Germinal center (tissue), 1 donor: Measurements from ENCODE around the gene ZDHHC6.
"Not testable (repeated sequence)": the region's sequence is repeated elsewhere in the genome, so short reads cannot be mapped to it uniquely, and the experiment has no call there.

Experiments used
- DNase-seq: peaks from one replicate; pipeline ENCODE4 v3.0.0; 2012; ENCODE audit warnings: mixed read lengths, low spot score

The ZDHHC6 gene

GRCh38 chr10:112446055-112446854, 459 bp downstream of the ZDHHC6 start:
- DNase-seq, result peak; percentile 8

DNA sequence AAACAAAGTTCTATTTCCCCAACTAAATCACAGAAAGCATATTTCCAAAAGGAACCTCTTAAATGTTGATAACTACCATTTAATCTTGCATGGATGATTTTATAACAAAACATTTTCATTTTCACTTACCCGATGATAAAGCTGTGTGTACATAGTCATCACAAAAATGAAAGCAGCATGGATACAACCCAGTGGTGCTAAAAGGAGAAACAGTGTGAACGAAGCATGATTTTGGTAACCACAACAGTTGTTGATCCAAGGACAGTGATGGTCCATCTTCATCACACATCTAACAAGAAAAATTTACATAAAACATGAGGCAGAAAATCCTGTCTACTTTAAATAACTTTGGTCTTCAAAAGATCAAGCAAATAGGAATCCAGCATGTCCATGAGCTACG, 4.7 kb downstream of the ZDHHC6 start:
- DNase-seq, result no peak

- no peak for DNase-seq
Measured at GRCh38 chr10:112441520-112441919, 5.2 kb downstream of the ZDHHC6 start.

DNA sequence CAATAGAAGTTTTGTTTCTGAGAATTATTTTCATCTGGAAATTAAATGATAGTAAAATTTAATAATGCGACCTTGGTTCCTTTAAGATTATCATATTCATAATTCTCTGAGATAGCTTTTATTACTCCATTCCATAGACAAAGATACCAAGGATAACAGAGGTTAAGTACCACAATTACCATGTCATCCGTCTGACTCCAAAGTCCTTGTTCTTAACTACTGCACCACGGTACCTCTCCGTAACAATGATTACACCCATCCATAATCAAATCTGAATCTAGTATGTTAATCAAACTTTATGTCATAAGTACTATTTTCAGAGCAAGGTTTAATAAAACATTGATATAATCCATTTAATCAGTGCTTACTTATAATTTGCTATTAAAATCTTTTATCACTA, 8.4 kb downstream of the ZDHHC6 start:
- DNase-seq, result no peak

GRCh38 chr10:112434988-112435619, 11.6 kb downstream of the ZDHHC6 start:
- DNase-seq, result peak; percentile 11

DNA sequence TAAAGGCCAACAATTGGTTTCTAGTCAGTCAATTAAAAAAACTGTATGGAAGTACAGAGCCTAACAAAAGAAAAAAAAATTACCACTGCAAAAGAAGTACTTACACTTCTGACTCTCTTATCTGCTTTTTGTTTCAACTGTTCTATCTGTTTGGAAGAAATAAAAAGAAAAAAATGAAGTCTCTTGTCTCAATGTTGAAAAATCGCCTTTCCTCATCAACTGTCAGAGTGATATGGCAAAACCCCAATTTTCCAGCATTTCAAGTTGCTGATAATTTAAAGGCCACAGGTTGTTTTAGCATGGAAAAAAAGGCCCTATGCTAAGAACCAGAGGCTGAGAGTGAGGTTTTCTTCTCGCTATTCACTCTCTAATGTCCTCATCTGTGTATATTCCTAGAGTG, 13.6 kb downstream of the ZDHHC6 start:
- no peak for DNase-seq

- no peak for DNase-seq
Measured at GRCh38 chr10:112429654-112430230, 17.0 kb downstream of the ZDHHC6 start.

DNA sequence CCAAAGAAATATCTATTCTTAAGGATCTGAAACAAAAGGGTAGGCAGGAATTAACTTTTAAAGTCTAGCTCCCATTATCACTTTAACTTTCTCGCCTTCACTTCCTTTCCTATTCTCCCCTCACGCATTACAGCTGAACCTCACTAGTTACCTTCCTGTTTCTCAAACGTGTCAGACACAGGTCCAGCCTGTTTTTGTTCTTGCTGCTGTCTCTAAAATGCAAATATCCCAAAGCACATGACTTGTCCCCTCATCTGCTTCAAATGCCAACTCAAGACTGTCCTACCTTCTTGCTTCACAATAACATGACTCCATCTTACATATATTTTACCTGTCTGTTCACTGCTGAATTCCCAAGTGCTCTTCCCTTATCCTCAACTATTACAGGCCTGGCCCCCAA, 17.6 kb downstream of the ZDHHC6 start:
- peak; percentile 60 for DNase-seq

GRCh38 chr10:112426111-112426510, 20.6 kb downstream of the ZDHHC6 start:
- no peak for DNase-seq

DNA sequence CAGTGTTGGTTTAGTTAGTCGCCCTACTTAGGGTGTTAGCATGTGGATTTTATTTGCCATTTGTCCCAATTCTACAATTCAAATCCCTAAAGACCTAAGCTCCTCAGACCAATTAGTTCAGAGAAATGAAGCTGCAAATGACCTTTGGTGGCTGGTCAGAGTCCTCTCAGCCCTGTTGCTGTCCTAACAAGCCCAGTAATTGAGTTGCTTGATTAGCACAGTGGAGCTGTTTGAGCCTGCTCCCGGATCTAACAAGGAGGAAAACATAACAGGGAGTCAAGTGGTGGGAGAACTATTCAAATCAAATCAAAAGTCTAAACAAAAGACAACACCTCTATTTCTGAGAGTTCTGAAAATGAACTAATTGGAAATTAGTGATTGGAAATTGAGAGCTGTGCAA, 22.1 kb downstream of the ZDHHC6 start:
- no peak for DNase-seq

DNA sequence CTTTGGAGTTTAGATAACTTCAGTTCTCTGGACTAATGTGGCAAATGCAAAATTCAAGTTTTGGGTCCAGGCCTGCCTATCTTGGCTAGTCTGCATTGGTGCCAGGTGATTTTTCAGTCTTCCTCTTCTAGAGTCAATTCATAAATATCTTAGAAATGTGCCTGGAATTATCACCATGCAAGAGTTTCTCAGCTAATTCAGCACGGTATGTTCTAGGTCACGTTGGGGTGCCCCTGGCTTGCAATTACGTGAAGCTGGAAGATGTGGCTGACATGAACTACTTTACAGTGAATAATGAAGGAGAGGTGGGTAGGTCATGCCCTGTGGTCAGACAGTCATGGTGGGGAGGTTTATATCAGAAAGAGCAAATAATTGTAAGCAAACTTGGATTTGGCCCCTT, 25.0 kb downstream of the ZDHHC6 start:
- DNase-seq, result no peak

GRCh38 chr10:112412696-112413095, 34.0 kb downstream of the ZDHHC6 start:
- no peak for DNase-seq

DNA sequence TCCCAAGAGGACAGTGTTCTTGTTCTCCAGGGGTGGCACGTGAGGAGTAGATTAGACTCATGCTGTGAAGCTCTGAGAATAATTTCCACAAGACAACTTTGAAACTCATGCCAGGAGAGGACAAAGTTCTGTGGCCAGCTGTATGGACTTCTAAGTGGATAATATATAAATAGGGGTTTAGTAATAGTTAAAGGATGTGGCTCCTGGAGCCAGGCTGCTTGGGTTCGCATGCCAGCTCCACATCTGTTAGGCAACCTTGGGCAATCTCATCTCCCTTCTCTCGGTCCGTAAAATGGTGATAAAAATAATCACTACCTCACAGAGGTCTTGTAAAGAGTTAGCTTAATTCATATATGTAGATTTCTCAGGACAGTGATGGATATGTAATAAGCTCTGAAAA, 37.0 kb downstream of the ZDHHC6 start:
- no peak for DNase-seq

GRCh38 chr10:112409299-112409698, 37.4 kb downstream of the ZDHHC6 start:
- DNase-seq, result no peak

- no peak for DNase-seq
Measured at GRCh38 chr10:112407696-112408095, 39.0 kb downstream of the ZDHHC6 start.

- not testable (repeated sequence) for DNase-seq
Measured at GRCh38 chr10:112406806-112407205, 39.9 kb downstream of the ZDHHC6 start.

DNA sequence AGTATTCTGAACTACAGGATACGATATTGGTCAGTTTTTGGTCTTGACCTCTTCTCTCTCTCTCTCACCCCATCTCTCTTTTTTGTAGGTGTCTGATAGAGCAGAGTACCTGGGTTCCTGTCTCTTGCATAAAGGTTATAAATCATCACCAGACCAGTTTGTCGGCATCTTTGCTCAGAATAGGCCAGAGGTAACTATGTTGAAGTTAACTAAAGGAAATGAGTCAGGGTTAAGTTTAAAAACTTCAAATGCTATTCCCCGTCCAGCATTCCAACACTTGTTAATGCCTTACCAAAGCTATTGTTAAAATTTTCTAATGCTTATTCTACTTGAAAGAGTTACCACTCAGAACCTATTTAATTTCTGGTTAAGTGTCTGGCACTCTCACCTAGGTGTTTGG, 42.1 kb downstream of the ZDHHC6 start:
- DNase-seq, result no peak

GRCh38 chr10:112402917-112403316, 43.8 kb downstream of the ZDHHC6 start:
- DNase-seq, result no peak

DNA sequence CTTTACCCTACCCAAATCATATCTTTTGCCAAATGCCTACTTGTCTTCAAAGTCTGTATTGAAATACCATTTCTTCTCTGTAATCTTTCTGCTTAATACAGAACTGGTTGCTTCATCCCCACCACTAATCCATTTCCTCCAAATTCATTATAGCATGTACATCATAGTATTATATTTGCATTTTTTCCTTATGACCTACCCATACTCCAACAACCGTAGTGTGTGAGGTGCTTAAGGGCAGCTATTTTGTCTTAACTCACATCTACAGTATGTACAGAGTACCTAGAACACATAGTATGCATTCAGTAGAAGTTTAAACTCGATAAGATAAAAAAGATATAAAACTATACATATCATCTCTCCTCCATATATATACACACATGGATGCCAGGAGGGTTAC, 49.1 kb downstream of the ZDHHC6 start:
- DNase-seq, result no peak

DNA sequence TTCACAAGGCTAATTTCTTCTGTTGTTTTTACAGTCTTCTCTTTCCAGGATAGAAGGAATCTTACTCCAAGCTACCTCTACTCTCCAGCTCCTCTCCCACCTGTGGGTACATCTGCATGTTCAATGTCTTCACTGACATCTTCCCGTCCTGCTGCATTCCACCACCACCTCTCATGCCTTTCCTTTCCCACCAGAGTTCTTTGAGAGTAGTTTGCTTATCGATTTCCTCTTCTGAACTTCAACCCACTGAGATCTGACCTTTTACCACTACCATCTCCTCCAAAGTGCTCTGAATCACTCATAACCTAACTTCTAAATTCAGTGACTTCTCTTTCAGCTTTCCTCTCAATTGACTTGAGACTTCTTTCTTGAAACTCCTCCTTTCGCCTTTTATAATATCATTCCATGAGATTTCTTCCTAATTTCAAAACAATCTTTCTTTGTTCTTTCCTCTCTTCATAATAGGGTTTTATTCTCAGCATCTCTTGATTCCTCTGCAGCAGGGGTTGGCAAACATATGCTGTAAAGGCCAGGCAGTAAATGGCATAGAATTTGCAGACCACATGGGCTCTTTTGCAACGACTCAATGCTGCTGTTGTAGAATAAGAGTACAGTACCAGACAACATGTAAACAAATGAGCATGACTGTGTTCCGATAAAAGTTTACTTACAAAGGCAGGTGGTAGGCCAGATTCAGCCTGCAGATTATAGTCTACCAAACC, 50.7 kb downstream of the ZDHHC6 start:
- no peak for DNase-seq

GRCh38 chr10:112394475-112394875, 52.2 kb downstream of the ZDHHC6 start:
- DNase-seq, result no peak

- DNase-seq, result no peak
Measured at GRCh38 chr10:112393827-112394226, 52.9 kb downstream of the ZDHHC6 start.

GRCh38 chr10:112393341-112393740, 53.4 kb downstream of the ZDHHC6 start:
- no peak for DNase-seq
